ENCODE data around the gene ARHGAP45. TPM values are rescaled to one million over a fixed set of nuclear protein-coding genes. Genes with fewer than 3 reads are reported as not detected.
A peak's percentile ranks its signal among the peaks of the same experiment; 100 is the strongest.
"Not testable (repeated sequence)": the region's sequence is repeated elsewhere in the genome, so short reads cannot be mapped to it uniquely, and the experiment has no call there.

ARHGAP45 gene
- total RNA-seq, 1 experiment from 2014 or later, result 2.9 TPM

DNA sequence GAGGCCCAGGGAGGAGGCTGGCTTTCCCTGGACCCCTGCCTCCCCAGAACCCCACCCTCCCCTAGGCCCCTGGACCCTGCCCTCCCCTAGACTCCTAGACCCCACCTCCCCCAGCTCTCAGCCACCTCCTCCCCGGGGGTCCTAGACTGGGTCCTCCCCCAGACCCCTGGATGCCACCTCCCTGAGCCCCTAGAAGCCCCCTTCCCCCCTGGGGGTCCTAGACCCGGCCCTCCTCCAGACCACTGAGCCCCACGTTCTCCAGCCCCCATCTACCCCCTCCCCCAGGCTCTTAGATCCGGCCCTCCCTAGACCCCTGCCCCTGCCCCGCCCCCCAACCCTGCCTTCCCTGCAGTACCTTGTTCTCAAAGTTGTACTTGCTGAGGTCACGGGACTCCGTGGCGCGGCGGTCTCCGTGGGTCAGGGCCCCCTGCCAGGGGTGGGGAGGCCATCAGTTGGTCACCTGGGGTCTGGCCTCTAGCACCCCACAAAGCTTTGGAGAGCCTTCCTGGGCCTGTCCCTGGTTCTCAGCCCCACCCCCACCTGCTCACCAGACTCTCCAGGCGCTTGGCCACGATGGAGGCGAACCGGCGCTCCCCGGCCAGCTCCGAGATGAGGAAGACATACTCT is 44.8 kb downstream of the ARHGAP45 start:
- Histone ChIP-seq H3K4me3 (no peak overlapping the region), H3K4me1 (no peaks in the 10 kb centered on the region), H3K27me3 (no peaks in the 10 kb centered on the region), H3K9me3 (replicated peaks) (no peaks in the 10 kb centered on the region), H3K27ac (no peak overlapping the region), H3K36me3 (peaks cover 28% of the 10 kb centered on the region)
- DNase-seq, result no peak

DNA sequence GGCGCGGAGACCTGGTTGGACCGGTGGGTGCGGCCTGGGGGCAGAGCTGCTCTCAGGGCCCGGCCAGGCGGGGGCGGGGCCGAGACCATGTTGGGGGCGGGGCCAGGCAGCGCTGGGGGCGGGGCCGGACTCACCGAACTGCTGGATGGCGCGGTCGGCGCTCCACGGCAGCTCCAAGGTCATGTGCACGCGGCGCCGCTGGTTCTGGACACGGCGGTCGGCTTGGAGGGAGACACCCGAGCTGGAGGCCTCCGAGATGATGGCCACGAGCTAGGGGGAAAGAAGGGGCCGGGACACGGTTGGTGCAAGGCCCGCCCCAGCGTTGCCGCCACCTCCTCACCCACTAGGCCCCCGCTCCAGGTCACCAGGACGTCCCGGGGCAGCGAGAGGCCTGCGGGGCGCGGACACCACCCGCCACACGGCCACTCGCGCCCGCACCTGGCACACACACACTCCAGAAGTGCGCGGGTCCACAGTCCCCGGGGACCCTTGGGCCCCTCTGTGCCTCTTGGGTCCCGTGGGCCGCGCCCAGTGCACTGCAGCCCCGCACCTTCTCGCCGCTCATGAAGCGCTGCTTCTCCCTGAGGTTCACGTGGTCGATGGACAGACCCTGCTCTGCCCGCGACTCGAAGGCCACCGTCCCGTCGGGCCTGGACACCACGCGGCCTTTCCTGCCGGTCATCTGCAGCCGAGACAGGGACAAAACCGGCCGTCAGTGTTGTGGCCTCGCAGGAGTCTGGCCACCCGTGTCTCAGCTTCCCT is 45.5 kb downstream of the ARHGAP45 start:
- DNase-seq, result no peak
- H3K36me3 ChIP-seq, result peaks cover 32% of the 10 kb centered on the region
- H3K9me3 ChIP-seq (replicated peaks), result no peaks in the 10 kb centered on the region
- H3K27me3 ChIP-seq, result no peaks in the 10 kb centered on the region
- no peak overlapping the region for H3K27ac ChIP-seq
- no peak overlapping the region for H3K4me3 ChIP-seq
- H3K4me1 ChIP-seq, result no peaks in the 10 kb centered on the region

GRCh38 chr19:1113030-1113985 is 46.3 kb downstream of the ARHGAP45 start:
- H3K27ac ChIP-seq, result no peak overlapping the region
- H3K9me3 ChIP-seq (replicated peaks), result no peaks in the 10 kb centered on the region
- no peaks in the 10 kb centered on the region for H3K27me3 ChIP-seq
- no peak overlapping the region for H3K4me3 ChIP-seq
- peak; percentile 95 to 97 for DNase-seq
- H3K4me1 ChIP-seq, result no peaks in the 10 kb centered on the region
- peaks cover 30% of the 10 kb centered on the region for H3K36me3 ChIP-seq

DNA sequence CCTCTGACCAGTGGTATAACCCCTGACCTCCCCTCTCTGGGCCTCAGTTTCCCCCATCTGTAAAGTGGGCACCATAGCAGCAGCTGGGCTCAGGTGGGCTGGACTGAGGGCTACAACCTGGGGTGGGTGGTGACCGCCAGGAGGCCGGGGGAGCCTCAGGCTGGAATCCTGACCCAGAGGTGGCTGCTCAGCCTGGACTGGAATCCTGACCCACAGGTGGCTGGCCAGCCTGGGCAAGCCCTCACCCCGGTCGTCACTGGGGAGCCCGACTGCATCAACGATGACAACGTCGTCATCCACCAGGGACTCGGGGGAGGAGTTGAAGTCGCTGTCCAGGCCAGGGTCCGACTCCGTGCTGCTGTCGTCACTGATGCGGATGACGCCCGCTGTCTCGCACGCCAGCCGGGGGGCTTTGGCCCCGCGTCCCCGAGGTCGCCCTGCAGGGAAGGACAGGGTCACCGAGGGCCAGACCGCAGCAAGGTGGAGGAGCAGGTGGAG is 47.1 kb downstream of the ARHGAP45 start:
- DNase-seq, result no peak
- Histone ChIP-seq H3K27ac (no peak overlapping the region), H3K4me1 (no peaks in the 10 kb centered on the region), H3K27me3 (no peaks in the 10 kb centered on the region), H3K36me3 (peaks cover 28% of the 10 kb centered on the region), H3K4me3 (no peak overlapping the region), H3K9me3 (replicated peaks) (no peaks in the 10 kb centered on the region)

- H3K9me3 ChIP-seq (replicated peaks); DNase-seq; H3K4me1 ChIP-seq; H3K4me3 ChIP-seq; H3K27me3 ChIP-seq; H3K27ac ChIP-seq: not testable (repeated sequence)
- peaks cover 26% of the 10 kb centered on the region for H3K36me3 ChIP-seq
These were observed 47.8 kb downstream of the ARHGAP45 start for GRCh38 chr19:1114728-1115127.

- no peak overlapping the region for H3K4me3 ChIP-seq
- no peaks in the 10 kb centered on the region for H3K9me3 ChIP-seq (replicated peaks)
- H3K36me3 ChIP-seq, result peaks cover 36% of the 10 kb centered on the region
- no peak overlapping the region for H3K27ac ChIP-seq
- no peak for DNase-seq
- no peaks in the 10 kb centered on the region for H3K27me3 ChIP-seq
- H3K4me1 ChIP-seq, result no peaks in the 10 kb centered on the region
These were observed 48.9 kb downstream of the ARHGAP45 start for GRCh38 chr19:1115646-1116420.

DNA sequence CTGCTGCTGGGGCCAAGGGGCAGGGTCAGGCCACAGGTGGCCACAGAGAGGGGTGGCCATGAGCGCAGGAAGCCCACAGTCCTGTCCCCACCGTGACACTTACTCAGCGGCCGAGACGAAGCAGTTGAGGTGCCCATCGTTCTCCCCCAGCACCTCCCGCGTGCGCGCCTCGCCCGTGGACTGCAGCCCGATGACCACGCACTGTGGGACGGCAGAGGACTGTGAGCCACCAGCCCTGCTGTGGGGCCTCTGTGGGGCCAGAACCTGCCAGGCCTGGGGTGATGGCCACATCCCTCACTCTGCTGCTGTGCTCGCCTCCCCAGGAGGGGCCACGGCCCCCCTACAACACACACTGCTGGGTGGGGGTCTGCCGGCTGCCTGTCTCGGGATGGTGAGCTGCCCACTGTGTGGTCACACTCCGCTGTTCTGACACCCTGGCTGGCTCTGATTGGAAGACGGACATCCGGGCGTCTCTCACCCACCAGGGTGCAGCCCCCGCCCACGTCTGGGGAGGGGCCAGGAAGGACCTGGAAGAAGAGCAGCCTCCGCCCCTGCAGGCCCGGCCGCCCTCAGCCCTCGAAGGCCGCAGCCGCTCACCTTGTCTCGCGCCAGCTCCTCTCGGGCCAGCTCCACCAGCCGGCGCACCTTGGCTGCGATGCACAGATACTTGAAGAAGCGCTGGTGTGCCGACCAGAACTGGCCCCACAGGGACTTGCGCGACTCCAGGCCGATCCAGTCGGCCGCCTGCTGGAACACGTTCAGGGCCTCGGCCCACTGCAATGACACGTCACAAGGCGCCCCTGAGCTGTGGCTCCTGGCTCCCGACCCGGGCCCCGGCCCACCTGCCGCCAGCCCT is 50.0 kb downstream of the ARHGAP45 start:
- no peak overlapping the region for H3K4me3 ChIP-seq
- H3K27ac ChIP-seq, result no peak overlapping the region

GRCh38 chr19:1117654-1118053 is 50.7 kb downstream of the ARHGAP45 start:
- Histone ChIP-seq H3K27me3 (no peaks in the 10 kb centered on the region), H3K27ac (no peak overlapping the region), H3K9me3 (replicated peaks) (no peaks in the 10 kb centered on the region), H3K4me1 (no peaks in the 10 kb centered on the region), H3K4me3 (no peak overlapping the region), H3K36me3 (peaks cover 43% of the 10 kb centered on the region)
- no peak for DNase-seq

More for the DNA sequence above, 50.0 kb downstream of the ARHGAP45 start:
- H3K4me1 ChIP-seq, result no peaks in the 10 kb centered on the region
- DNase-seq, result no peak
- H3K36me3 ChIP-seq, result peaks cover 41% of the 10 kb centered on the region
- no peaks in the 10 kb centered on the region for H3K27me3 ChIP-seq
- H3K9me3 ChIP-seq (replicated peaks), result no peaks in the 10 kb centered on the region

DNA sequence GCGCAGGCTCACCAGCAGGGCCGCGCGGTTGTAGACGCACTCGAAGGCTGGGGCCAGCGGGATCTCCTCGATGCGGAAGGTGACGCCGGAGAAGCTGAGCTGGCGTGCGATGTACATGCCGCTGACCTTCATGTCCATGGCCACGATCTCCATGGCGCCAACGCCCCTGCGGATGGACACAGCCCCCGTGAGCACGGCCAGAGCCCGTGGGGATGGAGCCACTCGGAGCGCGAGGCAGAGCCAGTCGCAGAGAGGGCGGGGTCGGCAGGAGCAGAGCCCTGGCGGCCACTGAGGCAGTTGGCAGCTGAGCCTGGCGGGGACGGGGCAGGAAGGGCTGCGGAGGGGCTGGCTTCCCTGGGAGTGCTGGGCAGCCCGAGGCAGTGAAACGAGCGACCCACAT is 52.0 kb downstream of the ARHGAP45 start:
- no peak for DNase-seq
- peaks cover 55% of the 10 kb centered on the region for H3K36me3 ChIP-seq
- H3K4me3 ChIP-seq, result no peak overlapping the region
- no peak overlapping the region for H3K27ac ChIP-seq
- H3K9me3 ChIP-seq (replicated peaks), result no peaks in the 10 kb centered on the region
- no peaks in the 10 kb centered on the region for H3K27me3 ChIP-seq
- H3K4me1 ChIP-seq, result no peaks in the 10 kb centered on the region

DNA sequence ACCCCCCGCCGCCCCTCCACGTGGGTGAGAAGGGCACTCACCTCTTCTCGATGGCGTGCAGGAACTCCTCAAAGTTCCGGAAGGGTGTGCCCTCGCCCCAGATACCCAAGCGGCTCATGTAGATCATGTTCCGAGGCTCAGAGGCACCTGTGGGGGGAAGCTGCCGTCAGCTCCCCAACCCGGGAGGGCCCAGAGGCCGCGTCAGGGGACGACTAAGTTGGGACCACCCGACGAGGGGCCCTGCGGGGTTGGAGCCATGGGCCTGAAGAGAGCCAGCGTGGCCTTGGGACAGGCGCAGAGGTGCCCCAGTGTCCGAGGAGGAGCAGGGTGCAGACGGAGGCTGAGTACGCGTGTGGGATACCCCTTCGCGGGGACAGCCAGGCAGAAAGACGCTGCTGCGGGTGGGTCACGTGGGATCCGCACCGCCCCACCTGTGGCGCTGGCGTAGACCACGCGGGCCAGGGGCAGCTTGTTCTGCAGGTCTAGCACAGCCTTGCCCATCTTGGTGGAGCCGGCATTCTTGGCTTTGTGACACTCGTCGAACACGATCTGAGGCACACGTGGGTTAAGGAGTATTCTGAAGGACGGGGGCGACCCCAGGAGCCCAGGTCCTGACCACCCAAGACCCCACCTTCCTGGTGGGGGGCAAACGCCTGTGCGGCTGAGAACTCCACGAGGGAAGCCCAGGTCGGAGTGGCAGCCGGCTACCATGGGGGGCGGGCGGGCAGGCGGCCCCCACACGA is 52.7 kb downstream of the ARHGAP45 start:
- Histone ChIP-seq H3K27me3 (no peaks in the 10 kb centered on the region), H3K4me1 (no peaks in the 10 kb centered on the region), H3K27ac (no peak overlapping the region), H3K4me3 (no peak overlapping the region), H3K36me3 (peaks cover 53% of the 10 kb centered on the region), H3K9me3 (replicated peaks) (no peaks in the 10 kb centered on the region)
- no peak for DNase-seq

GRCh38 chr19:1121395-1121794 is 54.4 kb downstream of the ARHGAP45 start:
- Histone ChIP-seq H3K36me3 (peaks cover 47% of the 10 kb centered on the region), H3K4me1 (no peaks in the 10 kb centered on the region), H3K27ac (no peak overlapping the region), H3K27me3 (no peaks in the 10 kb centered on the region), H3K9me3 (replicated peaks) (no peaks in the 10 kb centered on the region), H3K4me3 (no peak overlapping the region)
- no peak for DNase-seq

- Histone ChIP-seq H3K27me3 (no peaks in the 10 kb centered on the region), H3K36me3 (peaks cover 42% of the 10 kb centered on the region), H3K4me1 (no peaks in the 10 kb centered on the region), H3K27ac (no peak overlapping the region), H3K9me3 (replicated peaks) (no peaks in the 10 kb centered on the region), H3K4me3 (no peak overlapping the region)
- DNase-seq, result no peak
These were observed 55.3 kb downstream of the ARHGAP45 start for GRCh38 chr19:1122021-1122971.

Data from SJCRH30 (cell line).